HCT116 (cell line): Measurements from ENCODE around the gene LGMN. TPM values are rescaled to one million over a fixed set of nuclear protein-coding genes. Genes with fewer than 3 reads are reported as not detected.

Experiments
- ATAC-seq: fragments of 200-7000 bp; cut with Tn5 transposase; 2 replicates; pipeline ENCODE4 v1.9.1; 2020; ENCODE audit warnings: mild to moderate bottlenecking, moderate library complexity
- BruUV-seq: library from RNA; stranded (reverse); fragments of 400-500 nt; replicated peaks from 2 replicates; lab custom pipeline; 2021; lab: Mats Ljungman, UMichigan
- CTCF ChIA-PET: fragments of 300-600 bp; sonication (Branson Sonifier 250); formaldehyde crosslinking; loops from one replicate; lab custom pipeline; 2021; ENCODE audit warnings: antibody characterized with exemption; lab: Charles Lee
- POLR2A ChIA-PET: fragments of 300-600, 350-600 bp; sonication (Branson Sonifier 250); formaldehyde crosslinking; loops from one replicate; lab custom pipeline; 2021; ENCODE audit warnings: antibody characterized with exemption; lab: Charles Lee
- RAD21 ChIA-PET, 2 experiments: fragments of 300-600 bp; sonication (Branson Sonifier 250); formaldehyde crosslinking; loops; one replicate each; lab custom pipeline; 2023; ENCODE audit warnings: low total read pairs in 2 of 2; ENCODE audit not compliant: uncharacterized antibody in 2 of 2, unreplicated experiment in 2 of 2, low non-redundant PET in 1 of 2; lab: Charles Lee
- DNase-seq: peaks from one replicate; pipeline ENCODE4 v3.0.0-alpha.2; 2010; ENCODE audit warnings: low read depth, low spot score
- H2AFZ ChIP-seq: fragments of 200-600 bp; shearing (Covaris generic), sonication (generic); 2 replicates; pipeline ENCODE4 v1.6.1; 2017; ENCODE audit warnings: low read depth, mixed run types, mixed read lengths, antibody characterized with exemption, low read length; ENCODE audit not compliant: poor library complexity, severe bottlenecking
- H3K27ac ChIP-seq: 2 replicates; pipeline ENCODE4 v1.5.1; 2012; ENCODE audit warnings: low read depth, low read length
- H3K27me3 ChIP-seq: fragments of 200-600 bp; sonication (generic); 2 replicates; pipeline ENCODE4 v1.6.1; 2016; ENCODE audit warnings: mixed run types, low read length, mixed read lengths; ENCODE audit not compliant: insufficient read depth
- H3K36me3 ChIP-seq, 2 experiments: fragments of 200-500 bp in 1 of 2; fragments of 200-600 bp in 1 of 2; sonication (Bioruptor generic) in 1 of 2; sonication (generic) in 1 of 2; 2 replicates each; pipeline versions ENCODE4 v1.5.1 to v1.6.1; 2014 to 2016; ENCODE audit warnings: low read length in 2 of 2, inconsistent platforms in 1 of 2, mixed read lengths in 1 of 2, mixed run types in 1 of 2; ENCODE audit not compliant: insufficient read depth in 2 of 2, control insufficient read depth in 1 of 2
- H3K4me1 ChIP-seq, 2 experiments: fragments of 200-600 bp in 1 of 2; sonication (generic) in 1 of 2; 2 replicates each; pipeline versions ENCODE4 v1.5.1 to v1.6.1; 2012 to 2017; ENCODE audit warnings: low read length in 2 of 2, inconsistent platforms in 1 of 2, mild to moderate bottlenecking in 1 of 2, mixed read lengths in 1 of 2, mixed run types in 1 of 2, moderate library complexity in 1 of 2; ENCODE audit not compliant: insufficient read depth in 2 of 2, control insufficient read depth in 1 of 2
- H3K4me2 ChIP-seq: fragments of 200-600 bp; sonication (generic); 2 replicates; pipeline ENCODE4 v1.6.1; 2017; ENCODE audit warnings: mixed run types, low read length, mixed read lengths
- H3K4me3 ChIP-seq, 2 experiments: fragments of 200-600 bp in 1 of 2; sonication (generic) in 1 of 2; replicated peaks in 1 of 2; 2 replicates each; pipeline ENCODE4 v1.5.1; 2011 to 2016; ENCODE audit warnings: low read length in 2 of 2, control low read depth in 1 of 2, low read depth in 1 of 2, mild to moderate bottlenecking in 1 of 2, mixed read lengths in 1 of 2, mixed run types in 1 of 2
- H3K79me2 ChIP-seq: fragments of 200-600 bp; sonication (generic); 2 replicates; pipeline ENCODE4 v1.6.1; 2017; ENCODE audit warnings: mild to moderate bottlenecking, mixed run types, low read length, moderate library complexity, mixed read lengths; ENCODE audit not compliant: insufficient read depth
- H3K9ac ChIP-seq: fragments of 200-600 bp; sonication (generic); 2 replicates; pipeline ENCODE4 v1.6.1; 2016; ENCODE audit warnings: low read length, mixed read lengths
- H3K9me2 ChIP-seq: fragments of 200-600 bp; sonication (generic), shearing (Covaris generic); 2 replicates; pipeline ENCODE4 v1.6.1; 2017; ENCODE audit warnings: mixed run types, mild to moderate bottlenecking, moderate library complexity; ENCODE audit not compliant: insufficient read depth
- H3K9me3 ChIP-seq, 2 experiments: fragments of 200-500 bp in 1 of 2; fragments of 200-600 bp in 1 of 2; sonication (Bioruptor generic) in 1 of 2; sonication (generic) in 1 of 2; 2 replicates each; pipeline ENCODE4 v1.6.1; 2014 to 2017; ENCODE audit warnings: low read length in 2 of 2, mixed read lengths in 2 of 2, inconsistent platforms in 1 of 2, low read depth in 1 of 2, mild to moderate bottlenecking in 1 of 2, mixed run types in 1 of 2, moderate library complexity in 1 of 2; ENCODE audit not compliant: control insufficient read depth in 1 of 2, insufficient read depth in 1 of 2
- H4K20me1 ChIP-seq: fragments of 200-600 bp; sonication (generic), shearing (Covaris generic); 2 replicates; pipeline ENCODE4 v1.6.1; 2017; ENCODE audit warnings: mixed run types, mild to moderate bottlenecking, moderate library complexity; ENCODE audit not compliant: insufficient read depth
- CBX3 ChIP-seq: IDR thresholded peaks from 2 replicates; pipeline ENCODE4 v1.6.1; 2012; ENCODE audit warnings: low read depth
- CEBPB ChIP-seq: IDR thresholded peaks from 2 replicates; pipeline ENCODE4 v1.6.1; 2012; ENCODE audit warnings: low read depth
- EGR1 ChIP-seq: IDR thresholded peaks from 2 replicates; pipeline ENCODE4 v1.6.1; 2012; ENCODE audit warnings: low read depth
- ELF1 ChIP-seq: IDR thresholded peaks from 2 replicates; pipeline ENCODE4 v1.6.1; 2012; ENCODE audit warnings: low read depth, borderline replicate concordance
- EZH2 ChIP-seq: fragments of 200-600 bp; sonication (generic); IDR thresholded peaks from 2 replicates; pipeline ENCODE4 v1.6.1; 2017; ENCODE audit warnings: antibody characterized with exemption, mixed run types
- EZH2phosphoT487 ChIP-seq: fragments of 200-600 bp; IDR thresholded peaks from 2 replicates; pipeline ENCODE4 v1.6.1; 2018; ENCODE audit warnings: antibody characterized with exemption, borderline replicate concordance
- FOSL1 ChIP-seq: IDR thresholded peaks from 2 replicates; pipeline ENCODE4 v1.6.1; 2012; ENCODE audit warnings: low read depth
- JUND ChIP-seq: IDR thresholded peaks from 2 replicates; pipeline ENCODE4 v1.6.1; 2012
- POLR2AphosphoS5 ChIP-seq: IDR thresholded peaks from 2 replicates; pipeline ENCODE4 v1.6.1; 2011; ENCODE audit warnings: mild to moderate bottlenecking, low read depth, low read length, moderate library complexity
- SIN3A ChIP-seq: IDR thresholded peaks from 2 replicates; pipeline ENCODE4 v1.6.1; 2012; ENCODE audit warnings: low read depth
- YY1 ChIP-seq: IDR thresholded peaks from 2 replicates; pipeline ENCODE4 v1.6.1; 2011; ENCODE audit warnings: low read length, low read depth, moderate library complexity, mild to moderate bottlenecking; ENCODE audit not compliant: insufficient replicate concordance; ENCODE audit errors: extremely low read depth
- ZFX ChIP-seq: fragments of 450-650 bp; IDR thresholded peaks from 2 replicates; pipeline ENCODE4 v1.6.1; 2017
- ZNF274 ChIP-seq: fragments of 200-500 bp; sonication (Bioruptor generic); IDR thresholded peaks from 2 replicates; pipeline ENCODE4 v1.6.1; 2014; ENCODE audit warnings: mild to moderate bottlenecking, low read depth, low read length, inconsistent platforms
- intact Hi-C: fragments of 100-400 bp; cut with micrococcal nuclease; formaldehyde crosslinking; loops from 2 replicates; pipeline ENCODE4 v1.10.0; 2022
- total RNA-seq: library from RNA; stranded (reverse); gene quantifications from one replicate; pipeline ENCODE4 v1.2.1, GENCODE V29; 2021; ENCODE audit not compliant: unreplicated experiment
- TF ChIP-seq, protein P1 (sequence below): IDR thresholded peaks from 2 replicates; pipeline ENCODE4 v1.6.1; 2011; ENCODE audit warnings: mild to moderate bottlenecking, low read length, moderate library complexity; ENCODE audit not compliant: insufficient replicate concordance; ENCODE audit errors: extremely low read depth
- TF ChIP-seq, protein P2 (sequence below), 3 experiments: fragments of 200-600 bp in 1 of 3; sonication (generic) in 1 of 3; IDR thresholded peaks in 2 of 3; conservative IDR thresholded peaks in 1 of 3; 2 replicates each; pipeline ENCODE4 v1.5.1; 2012 to 2017; ENCODE audit warnings: low read depth in 2 of 3, low read length in 2 of 3, antibody characterized with exemption in 1 of 3, borderline replicate concordance in 1 of 3, control low read depth in 1 of 3, mild to moderate bottlenecking in 1 of 3, mixed read lengths in 1 of 3, mixed run types in 1 of 3, moderate library complexity in 1 of 3; ENCODE audit not compliant: insufficient read depth in 1 of 3

Gene LGMN
- total RNA-seq, 1 experiment from 2014 or later: 44.9 TPM

DNA sequence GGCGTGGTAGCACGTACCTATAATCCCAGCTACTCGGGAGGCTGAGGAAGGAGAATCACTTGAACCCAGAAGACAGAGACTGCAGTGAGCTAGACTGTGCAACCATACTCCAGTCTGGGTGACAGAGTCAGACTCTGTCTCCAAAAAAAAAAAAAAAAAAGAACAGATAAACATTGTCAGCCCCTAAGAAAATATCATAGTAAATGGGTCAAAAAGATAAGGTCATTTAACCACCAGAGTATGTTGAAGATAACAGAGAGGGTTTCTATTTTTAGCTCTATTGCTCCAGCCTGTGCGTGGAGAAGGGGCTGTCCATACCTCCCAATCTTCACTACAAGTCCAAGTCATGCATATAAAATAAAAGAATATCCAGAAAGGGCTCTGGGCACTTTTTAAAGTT, 15.4 kb downstream of the LGMN start:
- 0 out of 4 replicates have a peak, but pooled peaks cover 0 to 2% of the 10 kb centered on the region in 2 experiments for H3K36me3 ChIP-seq
- TF ChIP-seq EGR1: no peak
- no peak for TF ChIP-seq ZNF274
- TF ChIP-seq, protein P1, sequence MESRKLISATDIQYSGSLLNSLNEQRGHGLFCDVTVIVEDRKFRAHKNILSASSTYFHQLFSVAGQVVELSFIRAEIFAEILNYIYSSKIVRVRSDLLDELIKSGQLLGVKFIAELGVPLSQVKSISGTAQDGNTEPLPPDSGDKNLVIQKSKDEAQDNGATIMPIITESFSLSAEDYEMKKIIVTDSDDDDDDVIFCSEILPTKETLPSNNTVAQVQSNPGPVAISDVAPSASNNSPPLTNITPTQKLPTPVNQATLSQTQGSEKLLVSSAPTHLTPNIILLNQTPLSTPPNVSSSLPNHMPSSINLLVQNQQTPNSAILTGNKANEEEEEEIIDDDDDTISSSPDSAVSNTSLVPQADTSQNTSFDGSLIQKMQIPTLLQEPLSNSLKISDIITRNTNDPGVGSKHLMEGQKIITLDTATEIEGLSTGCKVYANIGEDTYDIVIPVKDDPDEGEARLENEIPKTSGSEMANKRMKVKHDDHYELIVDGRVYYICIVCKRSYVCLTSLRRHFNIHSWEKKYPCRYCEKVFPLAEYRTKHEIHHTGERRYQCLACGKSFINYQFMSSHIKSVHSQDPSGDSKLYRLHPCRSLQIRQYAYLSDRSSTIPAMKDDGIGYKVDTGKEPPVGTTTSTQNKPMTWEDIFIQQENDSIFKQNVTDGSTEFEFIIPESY: no peak
- no peak for TF ChIP-seq EZH2
- no peak for TF ChIP-seq ELF1
- TF ChIP-seq, all 23 proteins: peak for 0
- H3K27ac ChIP-seq: no peak overlapping the region
- no peak overlapping the region for H3K9ac ChIP-seq
- no peak for ATAC-seq
- RAD21 ChIA-PET: no interaction called here
- H3K27me3 ChIP-seq: no peaks in the 10 kb centered on the region
- intact Hi-C loops: no loop called here
- H3K4me1 ChIP-seq: peaks cover 15 to 28% of the 10 kb centered on the region in 2 experiments
- no peak for DNase-seq
- no peaks in the 10 kb centered on the region for H3K9me2 ChIP-seq
- no peaks in the 10 kb centered on the region for H4K20me1 ChIP-seq
- H3K9me3 ChIP-seq: no peaks in the 10 kb centered on the region
- H3K79me2 ChIP-seq: peaks cover 9% of the 10 kb centered on the region; the same call in 1 of the 2 replicates
- BruUV-seq: no TSS peak
- POLR2A ChIA-PET: interaction anchor here (1.6 kb wide), 1 partner anchor 16 kb away, joined by 5 read pairs; the partner anchor contains the start of gene LGMN
- H3K4me2 ChIP-seq: no peak overlapping the region
- CTCF ChIA-PET: no interaction called here
- H2AFZ ChIP-seq: no peak overlapping the region
- H3K4me3 ChIP-seq: no peak overlapping the region

DNA sequence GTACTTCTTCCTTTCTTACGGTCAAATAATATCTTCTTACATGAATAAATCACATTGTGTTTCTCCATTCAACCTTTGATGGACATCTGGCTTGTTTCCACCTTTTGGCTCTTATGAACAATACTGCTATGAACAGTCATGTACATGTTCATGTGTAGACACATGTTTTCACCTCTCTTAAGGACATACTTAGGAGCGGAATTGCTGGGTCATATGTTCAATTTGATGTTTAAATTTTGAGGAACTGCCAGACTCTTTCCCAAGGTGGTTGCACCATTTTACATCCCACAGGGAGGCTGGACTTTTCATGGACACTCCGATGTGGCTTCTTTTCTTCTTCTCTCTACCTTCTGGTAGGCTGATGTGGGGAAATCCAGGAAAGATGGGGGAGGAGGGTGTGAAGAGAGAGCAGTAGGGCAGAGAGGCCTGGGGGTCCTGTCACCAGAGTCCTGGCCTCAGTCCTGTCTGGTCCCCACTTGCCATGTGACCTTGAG, 16.8 kb downstream of the LGMN start:
- Histone ChIP-seq H3K9me2 (no peaks in the 10 kb centered on the region), H2AFZ (no peak overlapping the region), H3K4me1 (peaks cover 19 to 34% of the 10 kb centered on the region in 2 experiments), H3K36me3 (0 out of 4 replicates have a peak, but pooled peaks cover 0 to 2% of the 10 kb centered on the region in 2 experiments), H4K20me1 (no peaks in the 10 kb centered on the region), H3K79me2 (peaks cover 6% of the 10 kb centered on the region; the same call in 1 of the 2 replicates), H3K4me2 (no peak overlapping the region), H3K27me3 (no peaks in the 10 kb centered on the region), H3K27ac (no peak overlapping the region), H3K4me3 (no peak overlapping the region), H3K9me3 (no peaks in the 10 kb centered on the region), H3K9ac (no peak overlapping the region)
- POLR2A ChIA-PET: no interaction called here
- ATAC-seq (no peak), DNase-seq (no peak)
- intact Hi-C loops: no loop called here
- RAD21 ChIA-PET: no interaction called here
- BruUV-seq: no TSS peak
- CTCF ChIA-PET: no interaction called here
- no peak for TF ChIP-seq EZH2phosphoT487
- no peak for TF ChIP-seq SIN3A
- no peak for TF ChIP-seq FOSL1
- TF ChIP-seq CEBPB: no peak
- no peak for TF ChIP-seq YY1
- TF ChIP-seq, protein P2, sequence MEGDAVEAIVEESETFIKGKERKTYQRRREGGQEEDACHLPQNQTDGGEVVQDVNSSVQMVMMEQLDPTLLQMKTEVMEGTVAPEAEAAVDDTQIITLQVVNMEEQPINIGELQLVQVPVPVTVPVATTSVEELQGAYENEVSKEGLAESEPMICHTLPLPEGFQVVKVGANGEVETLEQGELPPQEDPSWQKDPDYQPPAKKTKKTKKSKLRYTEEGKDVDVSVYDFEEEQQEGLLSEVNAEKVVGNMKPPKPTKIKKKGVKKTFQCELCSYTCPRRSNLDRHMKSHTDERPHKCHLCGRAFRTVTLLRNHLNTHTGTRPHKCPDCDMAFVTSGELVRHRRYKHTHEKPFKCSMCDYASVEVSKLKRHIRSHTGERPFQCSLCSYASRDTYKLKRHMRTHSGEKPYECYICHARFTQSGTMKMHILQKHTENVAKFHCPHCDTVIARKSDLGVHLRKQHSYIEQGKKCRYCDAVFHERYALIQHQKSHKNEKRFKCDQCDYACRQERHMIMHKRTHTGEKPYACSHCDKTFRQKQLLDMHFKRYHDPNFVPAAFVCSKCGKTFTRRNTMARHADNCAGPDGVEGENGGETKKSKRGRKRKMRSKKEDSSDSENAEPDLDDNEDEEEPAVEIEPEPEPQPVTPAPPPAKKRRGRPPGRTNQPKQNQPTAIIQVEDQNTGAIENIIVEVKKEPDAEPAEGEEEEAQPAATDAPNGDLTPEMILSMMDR (IDR thresholded peaks at IDR 0.05 in 2 of 3, conservative IDR thresholded peaks at IDR 0.05 in 1 of 3; ENCODE audit: borderline replicate concordance in 1 of 3, insufficient read depth in 1 of 3, low read depth in 2 of 3, low read length in 2 of 3): no peak
- TF ChIP-seq ZFX: no peak
- TF ChIP-seq JUND: no peak
- no peak for TF ChIP-seq CBX3
- TF ChIP-seq, protein P1: no peak
- no peak for TF ChIP-seq POLR2AphosphoS5
